ENCODE results near the gene PACSIN1. TPM values are rescaled to one million over a fixed set of nuclear protein-coding genes. Genes with fewer than 3 reads are reported as not detected.

Gene PACSIN1
- total RNA-seq, 1 experiment from 2014 or later, result 7.0 TPM

- Histone ChIP-seq H2BK20ac (ENCODE audit: low read depth, low read length, poor library complexity, severe bottlenecking) (no peak overlapping the region), H3K14ac (ENCODE audit: insufficient read depth, low read length) (no peak overlapping the region), H3K27ac (ENCODE audit: insufficient read length, low read depth, low read length) (no peak overlapping the region), H4K91ac (ENCODE audit: insufficient read length, low read depth, low read length) (no peak overlapping the region), H3K23me2 (ENCODE audit: insufficient read length, low read depth, low read length, poor library complexity, severe bottlenecking) (peaks cover 11% of the 10 kb centered on the region), H3K23ac (ENCODE audit: insufficient read length, low read depth, low read length) (no peak overlapping the region), H4K20me1 (ENCODE audit: control insufficient read depth, insufficient read depth, insufficient read length) (no peaks in the 10 kb centered on the region), H2BK15ac (ENCODE audit: low read depth, low read length) (no peak overlapping the region), H3K4me1 (ENCODE audit: insufficient read depth, low read length) (no peaks in the 10 kb centered on the region), H2AFZ (ENCODE audit: low read length) (no peak overlapping the region), H3K4me2 (ENCODE audit: insufficient read depth, insufficient read length, low read length) (no peak overlapping the region), H3K9me3 (ENCODE audit: control insufficient read depth, low read depth, low read length) (no peaks in the 10 kb centered on the region), H4K8ac (replicated peaks; ENCODE audit: insufficient read length, low read depth, low read length) (no peak overlapping the region), H3T11ph (ENCODE audit: low read length) (no peak overlapping the region), H3K18ac (ENCODE audit: insufficient read length, low read depth, low read length) (no peak overlapping the region), H3K56ac (ENCODE audit: insufficient read length, low read depth, low read length) (no peak overlapping the region), H2BK12ac (ENCODE audit: insufficient read length, low read depth, low read length) (no peak overlapping the region), H2BK120ac (ENCODE audit: low read depth, low read length, poor library complexity, severe bottlenecking) (no peak overlapping the region), H2AK5ac (ENCODE audit: insufficient read length, low read length) (no peak overlapping the region), H3K4ac (ENCODE audit: low read depth, low read length) (no peak overlapping the region), H3K79me1 (ENCODE audit: insufficient read depth, low read depth, low read length, poor library complexity, severe bottlenecking) (no peaks in the 10 kb centered on the region), H3K27me3 (ENCODE audit: insufficient read depth, low read length) (no peaks in the 10 kb centered on the region), H4K5ac (ENCODE audit: insufficient read length, low read depth, low read length) (no peak overlapping the region), H3K9ac (ENCODE audit: extremely low read depth, insufficient read length, low read length) (no peak overlapping the region), H2BK5ac (ENCODE audit: insufficient read length, low read length) (no peak overlapping the region), H3K79me2 (ENCODE audit: insufficient read depth, low read length) (no peaks in the 10 kb centered on the region)
- no CpG with 5 or more reads among the region's 3 CpGs for WGBS (ENCODE audit: extremely low coverage, insufficient read length, low lambda C conversion rate)
- peaks cover 6 to 10% of the 10 kb centered on the region in 2 experiments for H3K4me1 Mint-ChIP-seq
- peaks cover 3 to 5% (median 4%) of the 10 kb centered on the region in 3 experiments; a peak in 5 of 7 replicates for H3K36me3 Mint-ChIP-seq (ENCODE audit: insufficient read depth in 1 of 3, low read depth in 3 of 3)
- TF ChIP-seq, protein P1, sequence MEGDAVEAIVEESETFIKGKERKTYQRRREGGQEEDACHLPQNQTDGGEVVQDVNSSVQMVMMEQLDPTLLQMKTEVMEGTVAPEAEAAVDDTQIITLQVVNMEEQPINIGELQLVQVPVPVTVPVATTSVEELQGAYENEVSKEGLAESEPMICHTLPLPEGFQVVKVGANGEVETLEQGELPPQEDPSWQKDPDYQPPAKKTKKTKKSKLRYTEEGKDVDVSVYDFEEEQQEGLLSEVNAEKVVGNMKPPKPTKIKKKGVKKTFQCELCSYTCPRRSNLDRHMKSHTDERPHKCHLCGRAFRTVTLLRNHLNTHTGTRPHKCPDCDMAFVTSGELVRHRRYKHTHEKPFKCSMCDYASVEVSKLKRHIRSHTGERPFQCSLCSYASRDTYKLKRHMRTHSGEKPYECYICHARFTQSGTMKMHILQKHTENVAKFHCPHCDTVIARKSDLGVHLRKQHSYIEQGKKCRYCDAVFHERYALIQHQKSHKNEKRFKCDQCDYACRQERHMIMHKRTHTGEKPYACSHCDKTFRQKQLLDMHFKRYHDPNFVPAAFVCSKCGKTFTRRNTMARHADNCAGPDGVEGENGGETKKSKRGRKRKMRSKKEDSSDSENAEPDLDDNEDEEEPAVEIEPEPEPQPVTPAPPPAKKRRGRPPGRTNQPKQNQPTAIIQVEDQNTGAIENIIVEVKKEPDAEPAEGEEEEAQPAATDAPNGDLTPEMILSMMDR (conservative IDR thresholded peaks at IDR 0.05), result no peak
- peak overlapping the region in 1 of 3 experiments; percentile 5; a peak in 1 of 7 replicates for H3K27ac Mint-ChIP-seq
- H3K4me3 Mint-ChIP-seq, result no peak overlapping the region
- H3K9me3 Mint-ChIP-seq, result peaks cover 5% of the 10 kb centered on the region in 2 experiments
- DNase-seq, result no peak
- H3K27me3 Mint-ChIP-seq (ENCODE audit: low read depth), result peaks cover 17% of the 10 kb centered on the region
Observed at GRCh38 chr6:34469499-34469898, 3.6 kb downstream of the PACSIN1 start.
